WTC11 (cell line): Measurements from ENCODE around the gene SLC45A1.

ENCODE experiments used
- CREB1 ChIP-seq: sonication (generic); formaldehyde crosslinking; IDR thresholded peaks from 2 replicates; pipeline ENCODE4 v1.8.0; 2023; ENCODE audit warnings: mild to moderate bottlenecking, missing genetic modification reagents
- CTCF ChIP-seq: fragments of 200-600 bp; IDR thresholded peaks from 2 replicates; pipeline ENCODE4 v1.8.0; 2022; ENCODE audit warnings: antibody characterized with exemption
- HMGXB4 ChIP-seq: sonication (generic); formaldehyde crosslinking; IDR thresholded peaks from 2 replicates; pipeline ENCODE4 v1.8.1; 2023; ENCODE audit warnings: mild to moderate bottlenecking, moderate library complexity, missing genetic modification reagents
- MAX ChIP-seq: sonication (generic); formaldehyde crosslinking; IDR thresholded peaks from 2 replicates; pipeline ENCODE4 v1.8.0; 2022; ENCODE audit warnings: mild to moderate bottlenecking, missing genetic modification reagents
- MLX ChIP-seq: sonication (generic); formaldehyde crosslinking; IDR thresholded peaks from 2 replicates; pipeline ENCODE4 v1.8.1; 2023; ENCODE audit warnings: mild to moderate bottlenecking, missing genetic modification reagents, moderate library complexity
- TCF7 ChIP-seq: sonication (generic); formaldehyde crosslinking; IDR thresholded peaks from 2 replicates; pipeline ENCODE4 v1.8.0; 2022; ENCODE audit warnings: mild to moderate bottlenecking, low read depth, missing genetic modification reagents, moderate library complexity
- USF2 ChIP-seq: sonication (generic); formaldehyde crosslinking; IDR thresholded peaks from 2 replicates; pipeline ENCODE4 v1.8.1; 2023; ENCODE audit warnings: mild to moderate bottlenecking, missing genetic modification reagents, moderate library complexity

- no peak for TF ChIP-seq CREB1
- no peak for TF ChIP-seq HMGXB4 (CRISPR knock-in tag)
- no peak for TF ChIP-seq MLX (CRISPR knock-in tag)
- no peak for TF ChIP-seq MAX (CRISPR knock-in tag)
- no peak for TF ChIP-seq TCF7
- peak; percentile 64 for TF ChIP-seq CTCF
- no peak for TF ChIP-seq USF2 (CRISPR knock-in tag)
Observed at GRCh38 chr1:8351693-8352470, 34.0 kb downstream of the SLC45A1 start.
